IMR-90 (cell line): ENCODE measurements around the gene CYFIP1. TPM values are rescaled to one million over a fixed set of nuclear protein-coding genes. Genes with fewer than 3 reads are reported as not detected.

ENCODE experiments used
- ATAC-seq: fragments of 200-7000 bp; cut with Tn5 transposase; 2 replicates; pipeline ENCODE4 v1.9.1; 2020; ENCODE audit warnings: low read depth, mild to moderate bottlenecking, moderate library complexity
- BruUV-seq: library from RNA; stranded (reverse); fragments of 400-500 nt; replicated peaks from 2 replicates; lab custom pipeline; 2021; lab: Mats Ljungman, UMichigan
- CTCF ChIA-PET: fragments of 300-600 bp; formaldehyde crosslinking; extraction: SDS; loops from one replicate; lab custom pipeline; 2021; ENCODE audit warnings: antibody characterized with exemption; lab: Yijun Ruan, JAX
- POLR2A ChIA-PET: fragments of 300-600 bp; sonication (Branson Sonifier 250); formaldehyde crosslinking; loops from one replicate; lab custom pipeline; 2022; ENCODE audit warnings: antibody characterized with exemption; ENCODE audit not compliant: unreplicated experiment; lab: Charles Lee
- DNase-seq: peaks from one replicate; pipeline ENCODE4 v3.0.0; 2013
- H2AFZ ChIP-seq: replicated peaks from 2 replicates; pipeline ENCODE3; 2013; ENCODE audit warnings: low read length, mild to moderate bottlenecking; ENCODE audit not compliant: poor library complexity
- H2AK5ac ChIP-seq: 2 replicates; pipeline ENCODE4 v1.6.1; 2013; ENCODE audit warnings: low read depth, low read length, inconsistent platforms
- H2AK9ac ChIP-seq: replicated peaks from 2 replicates; pipeline ENCODE3; 2013; ENCODE audit warnings: mild to moderate bottlenecking, low read depth, low read length, moderate library complexity; ENCODE audit not compliant: poor library complexity
- H2BK120ac ChIP-seq: 2 replicates; pipeline ENCODE4 v1.6.1; 2013; ENCODE audit warnings: low read depth, low read length, inconsistent platforms
- H2BK15ac ChIP-seq: 3 replicates; pipeline ENCODE4 v1.6.1; 2013; ENCODE audit warnings: low read depth, low read length, inconsistent platforms
- H2BK20ac ChIP-seq: 2 replicates; pipeline ENCODE4 v1.6.1; 2013; ENCODE audit warnings: low read depth, mild to moderate bottlenecking, inconsistent platforms, low read length, moderate library complexity
- H2BK5ac ChIP-seq: 2 replicates; pipeline ENCODE4 v1.6.1; 2013; ENCODE audit warnings: mild to moderate bottlenecking, low read depth, low read length, inconsistent platforms; ENCODE audit not compliant: poor library complexity, severe bottlenecking
- H3K14ac ChIP-seq: replicated peaks from 2 replicates; pipeline ENCODE4 v1.6.1; 2013; ENCODE audit warnings: low read depth, low read length, inconsistent platforms
- H3K18ac ChIP-seq: 2 replicates; pipeline ENCODE4 v1.6.1; 2013; ENCODE audit warnings: low read depth, low read length, control low read depth
- H3K23ac ChIP-seq: 2 replicates; pipeline ENCODE4 v1.6.1; 2013; ENCODE audit warnings: low read depth, low read length, inconsistent platforms
- H3K27ac ChIP-seq: 2 replicates; pipeline ENCODE4 v1.5.1; 2013; ENCODE audit warnings: mild to moderate bottlenecking, control low read depth, low read length; ENCODE audit not compliant: insufficient read depth
- H3K27me3 ChIP-seq: 2 replicates; pipeline ENCODE4 v1.6.1; 2013; ENCODE audit warnings: low read length; ENCODE audit not compliant: control insufficient read depth, insufficient read depth
- H3K36me3 ChIP-seq: 2 replicates; pipeline ENCODE4 v1.6.1; 2013; ENCODE audit warnings: low read length, mixed read lengths; ENCODE audit not compliant: control insufficient read depth, insufficient read depth
- H3K4ac ChIP-seq: 2 replicates; pipeline ENCODE4 v1.6.1; 2013; ENCODE audit warnings: low read depth, low read length, inconsistent platforms
- H3K4me1 ChIP-seq: 2 replicates; pipeline ENCODE4 v1.6.1; 2013; ENCODE audit warnings: low read length, mixed read lengths; ENCODE audit not compliant: control insufficient read depth, insufficient read depth
- H3K4me2 ChIP-seq: 2 replicates; pipeline ENCODE4 v1.6.1; 2013; ENCODE audit warnings: low read depth, mild to moderate bottlenecking, control low read depth, low read length, moderate library complexity
- H3K4me3 ChIP-seq: 2 replicates; pipeline ENCODE4 v1.5.1; 2013; ENCODE audit warnings: low read depth, mild to moderate bottlenecking, control low read depth, low read length, moderate library complexity; ENCODE audit not compliant: insufficient read depth
- H3K56ac ChIP-seq: 2 replicates; pipeline ENCODE4 v1.6.1; 2013; ENCODE audit warnings: low read length, inconsistent platforms; ENCODE audit not compliant: insufficient read depth; ENCODE audit errors: extremely low read depth
- H3K79me1 ChIP-seq, 2 experiments: 2 replicates each; pipeline ENCODE4 v1.6.1; 2013; ENCODE audit warnings: low read length in 2 of 2, inconsistent platforms in 1 of 2, low read depth in 1 of 2
- H3K9ac ChIP-seq: 2 replicates; pipeline ENCODE4 v1.6.1; 2013; ENCODE audit warnings: low read depth, low read length, control low read depth
- H3K9me1 ChIP-seq: 2 replicates; pipeline ENCODE4 v1.6.1; 2013; ENCODE audit warnings: low read length, inconsistent platforms; ENCODE audit not compliant: insufficient read depth
- H3K9me3 ChIP-seq: 2 replicates; pipeline ENCODE4 v1.6.1; 2013; ENCODE audit warnings: low read length; ENCODE audit not compliant: control insufficient read depth, insufficient read depth
- H4K20me1 ChIP-seq: 2 replicates; pipeline ENCODE4 v1.6.1; 2013; ENCODE audit warnings: low read length, inconsistent platforms; ENCODE audit not compliant: insufficient read depth
- H4K5ac ChIP-seq: 2 replicates; pipeline ENCODE4 v1.6.1; 2013; ENCODE audit warnings: mild to moderate bottlenecking, low read depth, low read length, control low read depth
- H4K8ac ChIP-seq, 2 experiments: 2 replicates each; pipeline ENCODE4 v1.6.1; 2013; ENCODE audit warnings: low read depth in 2 of 2, low read length in 2 of 2, control low read depth in 1 of 2, inconsistent platforms in 1 of 2
- H4K91ac ChIP-seq: 2 replicates; pipeline ENCODE4 v1.6.1; 2013; ENCODE audit warnings: low read depth, low read length, inconsistent platforms; ENCODE audit not compliant: insufficient read depth
- MXI1 ChIP-seq: IDR thresholded peaks from 2 replicates; pipeline ENCODE4 v1.6.1; 2012; ENCODE audit warnings: low read depth, mild to moderate bottlenecking, low read length, moderate library complexity, borderline replicate concordance
- RFX5 ChIP-seq: IDR thresholded peaks from 2 replicates; pipeline ENCODE4 v1.8.0; 2012; ENCODE audit warnings: low read depth, mild to moderate bottlenecking, low read length, moderate library complexity
- WGBS, 2 experiments: methylation state at CpG; one replicate each; pipeline versions ENCODE4 v1.1.5 to v1.1.7; 2013; ENCODE audit warnings: missing lambda C conversion rate in 2 of 2; ENCODE audit not compliant: insufficient read length in 1 of 2; ENCODE audit errors: extremely low coverage in 2 of 2; 5-methylcytosine and 5-hydroxymethylcytosine counted together
- dilution Hi-C: fragments of 300-500 bp; cut with HindIII; formaldehyde crosslinking; loops from one replicate; pipeline ENCODE4 v1.14.3; 2018; ENCODE audit warnings: low sequenced_read_pairs; ENCODE audit not compliant: unreplicated experiment
- in situ Hi-C: fragments of 300-500 bp; cut with MboI; formaldehyde crosslinking; loops from 3 replicates; pipeline ENCODE4 v1.14.3; 2019; ENCODE audit warnings: low sequenced_read_pairs, inconsistent platforms, mixed read lengths
- intact Hi-C: fragments of 100-400 bp; cut with micrococcal nuclease; formaldehyde crosslinking; loops from 2 replicates; pipeline ENCODE4 v1.10.0; 2022
- polyA plus RNA-seq, 3 experiments: library from polyadenylated mRNA; depleted of rRNA; stranded (reverse); fragments of >200 nt; gene quantifications; 2 replicates each; pipeline ENCODE4 v1.2.3, GENCODE V29; 2012; ENCODE audit warnings: low replicate concordance in 1 of 3
- total RNA-seq: library from RNA; depleted of rRNA; stranded (reverse); fragments of >200 nt; gene quantifications from 2 replicates; pipeline ENCODE4 v1.2.3, GENCODE V29; 2012

Gene CYFIP1
- total and polyA plus RNA-seq, 2 of the 4 experiments (the other 2 are of a cell fraction), result 58.4 to 163 TPM

DNA sequence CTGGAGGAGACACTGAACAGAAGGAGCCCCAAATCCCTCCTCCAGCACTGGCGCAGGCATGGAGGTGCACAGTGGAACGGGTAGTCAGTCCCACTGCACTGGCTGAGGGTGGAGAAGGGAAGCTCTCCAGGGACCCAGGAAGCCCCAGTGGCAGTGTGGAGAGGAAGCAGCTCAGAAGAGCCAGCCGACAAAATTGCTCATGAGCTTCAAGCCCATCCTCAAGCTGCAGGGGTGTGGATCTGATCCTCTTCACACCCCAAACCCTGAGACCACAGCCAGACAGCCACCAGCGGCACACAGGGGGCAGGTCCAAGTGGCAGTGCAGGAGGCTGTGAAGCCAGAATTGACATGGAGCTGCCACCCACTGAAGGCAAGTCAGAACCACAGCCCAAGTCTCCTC lies 32.1 kb downstream of the CYFIP1 start:
- in situ Hi-C loops (no loop called here), intact Hi-C loops (no loop called here), dilution Hi-C loops (no loop called here)
- no peak overlapping the region for H3K23ac ChIP-seq
- H3K4me2 ChIP-seq, result no peak overlapping the region
- H3K56ac ChIP-seq, result no peak overlapping the region
- no peak overlapping the region for H3K18ac ChIP-seq
- no peaks in the 10 kb centered on the region for H3K9me3 ChIP-seq
- WGBS, 2 experiments, result no CpG with 5 or more reads among the region's 4 CpGs
- H2BK5ac ChIP-seq, result no peak overlapping the region
- no peak overlapping the region for H2AFZ ChIP-seq
- no peak for TF ChIP-seq RFX5
- no peak for TF ChIP-seq MXI1
- CTCF ChIA-PET, result no interaction called here
- POLR2A ChIA-PET, result no interaction called here
- H4K91ac ChIP-seq, result no peak overlapping the region
- no peaks in the 10 kb centered on the region for H3K27me3 ChIP-seq
- H3K9me1 ChIP-seq, result peaks cover 13% of the 10 kb centered on the region; the same call in 1 of the 2 replicates
- H2BK120ac ChIP-seq, result no peak overlapping the region
- ATAC-seq, result no peak
- no peak overlapping the region for H2BK15ac ChIP-seq
- no peak overlapping the region for H3K27ac ChIP-seq
- no peak overlapping the region for H4K8ac ChIP-seq
- H3K9ac ChIP-seq, result no peak overlapping the region
- peaks cover 18% of the 10 kb centered on the region for H3K4me1 ChIP-seq
- no peak overlapping the region for H3K4me3 ChIP-seq
- no peak overlapping the region for H3K4ac ChIP-seq
- peaks cover 17% of the 10 kb centered on the region for H3K36me3 ChIP-seq
- no peak for DNase-seq
- no TSS peak for BruUV-seq
- H2AK9ac ChIP-seq, result no peak overlapping the region
- H4K5ac ChIP-seq, result no peak overlapping the region
- H2BK20ac ChIP-seq, result no peak overlapping the region
- H2AK5ac ChIP-seq, result no peak overlapping the region
- peaks cover 62% of the 10 kb centered on the region for H4K20me1 ChIP-seq
- H3K14ac ChIP-seq, result no peak overlapping the region
- peaks cover 15 to 59% of the 10 kb centered on the region in 2 experiments for H3K79me1 ChIP-seq
